Pancreas (tissue), 10 donors: ENCODE results near the gene CP. TPM values are rescaled to one million over a fixed set of nuclear protein-coding genes. Genes with fewer than 3 reads are reported as not detected.

Experiments
- ATAC-seq, 4 donors: fragments of 200-7000 bp; cut with Tn5 transposase; one replicate each; pipeline versions ENCODE4 v1.8.0 to v1.9.1; 2020; ENCODE audit warnings: mild to moderate bottlenecking in 4 of 4, moderate library complexity in 4 of 4
- DNase-seq, 6 donors: peaks; one replicate each; pipeline ENCODE4 v3.0.0-alpha.2; 2020
- FAIRE-seq: peaks from 2 replicates; lab custom pipeline; 2012; peaks lifted over from hg19 to GRCh38; lab: Jason Lieb, UNC
- H3K27ac ChIP-seq, 4 donors: fragments of 200-600 bp; sonication (generic); 1 replicate in 3 of 4; 2 replicates in 1 of 4; pipeline versions ENCODE4 v1.5.0 to v1.8.0; 2020
- H3K27me3 ChIP-seq, 4 donors: fragments of 200-600 bp; one replicate each; pipeline ENCODE4 v1.8.0; 2021
- H3K36me3 ChIP-seq, 3 donors: fragments of 200-600 bp; sonication (generic) in 1 of 3; one replicate each; pipeline versions ENCODE4 v1.5.0 to v1.8.0; 2020 to 2021
- H3K4me1 ChIP-seq, 3 donors: fragments of 200-600 bp; one replicate each; pipeline ENCODE4 v1.8.0; 2021
- H3K4me3 ChIP-seq, 4 donors: fragments of 200-600 bp; sonication (generic) in 2 of 4; one replicate each; pipeline versions ENCODE4 v1.5.0 to v1.8.0; 2020 to 2021
- H3K9me3 ChIP-seq, 4 donors: fragments of 200-600 bp; one replicate each; pipeline ENCODE4 v1.8.0; 2021
- WGBS, 2 donors: extraction: QIAGEN DNeasy Blood & Tissue Kit; methylation state at CpG; one replicate each; pipeline ENCODE4 v1.1.7; 2013; 5-methylcytosine and 5-hydroxymethylcytosine counted together
- intact Hi-C, 3 donors: fragments of 100-400 bp; cut with DNase I; formaldehyde crosslinking; loops; one replicate each; pipeline versions ENCODE4 v1.11.1 to v1.14.2; 2022
- polyA plus RNA-seq, 2 donors: library from polyadenylated mRNA; stranded (reverse); fragments of 200-250 nt; gene quantifications; one replicate each; pipeline ENCODE4 v1.2.3, GENCODE V29; 2013
- total RNA-seq, 6 donors: library from RNA; stranded (reverse); fragmentation: NEBNext Ultra II Directional in 4 of 6; extraction: Animal tissue kit (Norgen Biotek cat#: 25700) in 4 of 6; gene quantifications; one replicate each; pipeline versions ENCODE4 v1.2.1 to v1.2.4, GENCODE V29; 2021 to 2023
- TF ChIP-seq, protein P1 (sequence below), 4 donors: fragments of 200-600 bp; sonication (generic) in 3 of 4; IDR thresholded peaks; one replicate each; pipeline versions ENCODE4 v1.5.0 to v1.8.0; 2021; ENCODE audit warnings: antibody characterized with exemption in 4 of 4
- donor health status: healthy with polysubstance abuse.
- donor health status: DM: no; HTN: no; CAD: no; lungs with moderate emphysema.
- donor health status: DM: no; HTN: no; CAD: no.
- donor health status: control.
- donor health status: control.
- donor health status: Bipolar disorder and iron deficiency.
- donor health status: DM: yes; HTN: yes; CAD: no.
- donor health status: DM: no; HTN: no; CAD: no.
- donor health status: DM: no; HTN: no; CAD: no.
- donor health status: DM: yes; HTN: yes; CAD: no.

CP gene
- total and polyA plus RNA-seq, 8 donors: 0.60 to 19.6 (median 2.2) TPM

DNA sequence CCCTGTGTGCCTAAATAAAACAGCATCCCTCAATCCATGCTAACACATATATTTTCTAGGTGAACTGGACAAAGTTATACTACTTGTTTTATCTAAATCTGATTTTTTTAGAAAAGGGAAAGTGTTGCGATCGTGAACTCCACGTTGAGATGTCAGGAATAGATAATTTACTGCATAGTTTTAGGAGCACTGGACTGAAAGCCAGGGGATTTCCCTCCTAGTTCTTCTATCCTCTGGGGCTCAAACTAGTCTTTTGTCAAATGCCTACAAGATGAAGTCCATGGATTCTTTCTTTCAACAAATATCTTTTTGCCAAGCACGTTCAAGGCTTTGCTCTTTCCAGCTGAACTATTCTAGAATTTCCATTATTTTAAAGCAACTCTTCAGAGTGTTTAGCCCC, 92.8 kb downstream of the CP start:
- Histone ChIP-seq H3K4me1 (peaks cover 13 to 19% (median 17%) of the 10 kb centered on the region in 3 donors), H3K9me3 (no peaks in the 10 kb centered on the region), H3K4me3 (peak overlapping the region; percentile 70 to 89 (median 82)), H3K27me3 (no peaks in the 10 kb centered on the region), H3K36me3 (no peaks in the 10 kb centered on the region), H3K27ac (peak overlapping the region in 3 of 4 donors; percentile 81 to 84 (median 81))
- peak in 1 of 4 donors; percentile 10 for ATAC-seq
- intact Hi-C loops: loop anchor here in 1 of 3 donors (10.0 kb wide), 1 partner anchor 136 kb away; no protein-coding TSS in a partner anchor
- 2 to 5% methylated on average over 4 of the region's 4 CpGs for WGBS, 2 donors
- no peak for FAIRE-seq
- TF ChIP-seq, protein P1, sequence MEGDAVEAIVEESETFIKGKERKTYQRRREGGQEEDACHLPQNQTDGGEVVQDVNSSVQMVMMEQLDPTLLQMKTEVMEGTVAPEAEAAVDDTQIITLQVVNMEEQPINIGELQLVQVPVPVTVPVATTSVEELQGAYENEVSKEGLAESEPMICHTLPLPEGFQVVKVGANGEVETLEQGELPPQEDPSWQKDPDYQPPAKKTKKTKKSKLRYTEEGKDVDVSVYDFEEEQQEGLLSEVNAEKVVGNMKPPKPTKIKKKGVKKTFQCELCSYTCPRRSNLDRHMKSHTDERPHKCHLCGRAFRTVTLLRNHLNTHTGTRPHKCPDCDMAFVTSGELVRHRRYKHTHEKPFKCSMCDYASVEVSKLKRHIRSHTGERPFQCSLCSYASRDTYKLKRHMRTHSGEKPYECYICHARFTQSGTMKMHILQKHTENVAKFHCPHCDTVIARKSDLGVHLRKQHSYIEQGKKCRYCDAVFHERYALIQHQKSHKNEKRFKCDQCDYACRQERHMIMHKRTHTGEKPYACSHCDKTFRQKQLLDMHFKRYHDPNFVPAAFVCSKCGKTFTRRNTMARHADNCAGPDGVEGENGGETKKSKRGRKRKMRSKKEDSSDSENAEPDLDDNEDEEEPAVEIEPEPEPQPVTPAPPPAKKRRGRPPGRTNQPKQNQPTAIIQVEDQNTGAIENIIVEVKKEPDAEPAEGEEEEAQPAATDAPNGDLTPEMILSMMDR (IDR thresholded peaks at IDR 0.05): no peak
- no peak for DNase-seq

DNA sequence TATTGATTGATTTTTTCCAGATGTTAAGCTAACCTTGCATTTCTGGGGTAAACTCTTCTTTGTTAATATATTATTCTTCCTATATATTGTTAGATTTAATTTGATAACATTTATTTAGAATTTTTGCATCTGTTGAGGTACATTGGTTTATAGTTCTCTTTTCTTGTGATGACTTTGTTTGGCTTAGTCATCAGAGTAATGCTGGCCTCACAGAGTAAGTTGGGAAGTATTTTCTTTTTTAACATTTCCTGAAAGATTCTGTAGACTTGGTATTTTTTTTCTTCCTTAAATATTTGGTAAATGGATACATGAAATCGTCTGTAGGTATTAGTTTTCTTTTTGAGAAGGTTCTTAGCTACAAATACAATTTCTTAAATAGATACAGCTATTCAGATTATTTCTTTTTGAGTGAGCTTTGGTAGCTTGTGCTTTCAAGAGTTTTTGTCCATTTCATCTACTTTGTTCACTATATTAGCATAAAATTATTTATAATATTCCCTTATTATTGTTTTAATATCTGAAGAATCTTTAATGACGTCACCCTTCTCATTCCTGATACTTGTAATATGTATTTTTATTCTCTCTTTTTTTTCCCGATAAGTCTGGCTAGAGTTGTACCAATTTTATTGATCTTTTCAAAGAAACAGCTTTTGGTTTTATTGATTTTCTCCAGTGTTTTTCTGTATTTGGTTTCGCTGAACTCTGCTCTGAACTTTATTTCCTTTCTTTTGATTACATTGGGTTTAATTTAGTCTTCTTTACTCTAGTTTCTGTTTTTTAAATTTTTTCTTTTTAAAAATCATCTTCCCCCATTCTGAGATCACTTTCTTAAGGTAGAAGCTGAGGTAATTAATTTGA, 98.7 kb downstream of the CP start:
- no peaks in the 10 kb centered on the region for H3K4me1 ChIP-seq
- H3K4me3 ChIP-seq: no peak overlapping the region
- peak; percentile 60 for FAIRE-seq
- no peak for DNase-seq
- WGBS, 2 donors: 48 to 54% methylated on average over 4 of the region's 4 CpGs
- TF ChIP-seq, protein P1 (IDR thresholded peaks at IDR 0.05): no peak
- ATAC-seq: no peak
- no peak overlapping the region for H3K27ac ChIP-seq
- no peaks in the 10 kb centered on the region for H3K9me3 ChIP-seq
- H3K27me3 ChIP-seq: no peaks in the 10 kb centered on the region
- intact Hi-C loops: loop anchor here in 1 of 3 donors (10.0 kb wide), 1 partner anchor 142 kb away; no protein-coding TSS in a partner anchor
- H3K36me3 ChIP-seq: no peaks in the 10 kb centered on the region

Other genes with a start within 250 kb of the CP start
- 10 to 100 TPM; 21.5 to 29.1 (median 22.6) TPM for gene GYG1, start 230.3 kb downstream of the CP start, total RNA-seq
- gene GYG1, start 230.3 kb downstream of the CP start, polyA plus RNA-seq: 10 to 100 TPM; 22.3 to 37.8 TPM
- gene HLTF, start 135.3 kb downstream of the CP start, total RNA-seq: 10 to 100 TPM in 4 of 6 donors, 1 to 10 TPM in 2; 7.3 to 17.5 (median 13.3) TPM
- 1 to 10 TPM; 2.3 to 9.7 TPM for gene HLTF, start 135.3 kb downstream of the CP start, polyA plus RNA-seq
- 10 to 100 TPM in 2 of 6 donors, 1 to 10 TPM in 4; 6.1 to 18.1 (median 9.1) TPM for gene HPS3, start 92.2 kb downstream of the CP start, total RNA-seq
- gene HPS3, start 92.2 kb downstream of the CP start, polyA plus RNA-seq: 1 to 10 TPM; 4.0 to 6.4 TPM
- 10 to 100 TPM in 1 of 6 donors, 1 to 10 TPM in 5; 3.3 to 10.6 (median 3.9) TPM for gene TM4SF18, start 111.8 kb upstream of the CP start, total RNA-seq
- gene TM4SF18, start 111.8 kb upstream of the CP start, polyA plus RNA-seq: 1 to 10 TPM; 2.4 to 6.4 TPM
- gene TM4SF1, start 155.8 kb upstream of the CP start, total RNA-seq: 100 to 1,000 TPM in 3 of 6 donors, 10 to 100 TPM in 3; 53.7 to 226 (median 92.1) TPM
- gene TM4SF1, start 155.8 kb upstream of the CP start, polyA plus RNA-seq: 100 to 1,000 TPM in 1 of 2 donors, 10 to 100 TPM in 1; 85.0 to 183 TPM